Thoracic aorta (tissue), 2 donors: ENCODE results near the gene RSPO4. TPM values are rescaled to one million over a fixed set of nuclear protein-coding genes. Genes with fewer than 3 reads are reported as not detected.

Experiments used
- ATAC-seq: fragments of 150-250 bp; one replicate; pipeline ENCODE4 v1.8.0; 2017; ENCODE audit warnings: low read depth; ENCODE audit not compliant: insufficient number of reproducible peaks, low FRiP score
- DNase-seq: peaks from one replicate; pipeline ENCODE4 v3.0.0-alpha.2; 2020; ENCODE audit warnings: low spot score
- H3K27ac ChIP-seq, 2 donors: fragments of 200-600 bp; sonication (generic); 1 replicate in 1 of 2; 2 replicates in 1 of 2; pipeline ENCODE4 v1.5.1; 2016; ENCODE audit warnings: mild to moderate bottlenecking in 2 of 2, moderate library complexity in 2 of 2
- H3K27me3 ChIP-seq: fragments of 200-600 bp; sonication (generic); replicated peaks from 2 replicates; pipeline ENCODE4 v1.6.0; 2016; ENCODE audit warnings: mild to moderate bottlenecking; ENCODE audit not compliant: insufficient read depth
- H3K36me3 ChIP-seq: fragments of 200-600 bp; sonication (generic); one replicate; pipeline ENCODE4 v1.5.1; 2016
- H3K4me1 ChIP-seq, 2 donors: fragments of 200-600 bp; sonication (generic); 1 replicate in 1 of 2; 2 replicates in 1 of 2; pipeline versions ENCODE4 v1.5.1 to v1.6.0; 2016; ENCODE audit warnings: low read depth in 2 of 2, mild to moderate bottlenecking in 1 of 2; ENCODE audit not compliant: control insufficient read depth in 1 of 2
- H3K4me3 ChIP-seq: fragments of 200-600 bp; sonication (generic); 2 replicates; pipeline ENCODE4 v1.5.1; 2016; ENCODE audit warnings: mild to moderate bottlenecking
- H3K9me3 ChIP-seq: fragments of 200-600 bp; sonication (generic); 2 replicates; pipeline ENCODE4 v1.5.1; 2016
- total RNA-seq, 2 donors: library from RNA; depleted of rRNA; stranded (reverse); fragments of >200 nt; gene quantifications; one replicate each; pipeline versions ENCODE4 v1.1.0 to v1.2.3, GENCODE V29; 2016
- TF ChIP-seq, protein P1 (sequence below): fragments of 200-600 bp; sonication (generic); IDR thresholded peaks from one replicate; pipeline ENCODE4 v1.5.1; 2019; ENCODE audit warnings: antibody characterized with exemption

The RSPO4 gene
- total RNA-seq, 2 donors from 2014 or later, result not detected

GRCh38 chr20:961768-962167, 40.3 kb downstream of the RSPO4 start:
- no peaks in the 10 kb centered on the region for H3K9me3 ChIP-seq
- DNase-seq, result no peak
- no peaks in the 10 kb centered on the region for H3K27me3 ChIP-seq
- no peaks in the 10 kb centered on the region for H3K36me3 ChIP-seq
- no peak overlapping the region for H3K4me3 ChIP-seq
- no peak for ATAC-seq
- no peaks in the 10 kb centered on the region for H3K4me1 ChIP-seq
- no peak overlapping the region for H3K27ac ChIP-seq
- TF ChIP-seq, protein P1, sequence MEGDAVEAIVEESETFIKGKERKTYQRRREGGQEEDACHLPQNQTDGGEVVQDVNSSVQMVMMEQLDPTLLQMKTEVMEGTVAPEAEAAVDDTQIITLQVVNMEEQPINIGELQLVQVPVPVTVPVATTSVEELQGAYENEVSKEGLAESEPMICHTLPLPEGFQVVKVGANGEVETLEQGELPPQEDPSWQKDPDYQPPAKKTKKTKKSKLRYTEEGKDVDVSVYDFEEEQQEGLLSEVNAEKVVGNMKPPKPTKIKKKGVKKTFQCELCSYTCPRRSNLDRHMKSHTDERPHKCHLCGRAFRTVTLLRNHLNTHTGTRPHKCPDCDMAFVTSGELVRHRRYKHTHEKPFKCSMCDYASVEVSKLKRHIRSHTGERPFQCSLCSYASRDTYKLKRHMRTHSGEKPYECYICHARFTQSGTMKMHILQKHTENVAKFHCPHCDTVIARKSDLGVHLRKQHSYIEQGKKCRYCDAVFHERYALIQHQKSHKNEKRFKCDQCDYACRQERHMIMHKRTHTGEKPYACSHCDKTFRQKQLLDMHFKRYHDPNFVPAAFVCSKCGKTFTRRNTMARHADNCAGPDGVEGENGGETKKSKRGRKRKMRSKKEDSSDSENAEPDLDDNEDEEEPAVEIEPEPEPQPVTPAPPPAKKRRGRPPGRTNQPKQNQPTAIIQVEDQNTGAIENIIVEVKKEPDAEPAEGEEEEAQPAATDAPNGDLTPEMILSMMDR, result no peak

- no peak overlapping the region for H3K27ac ChIP-seq
- no peak overlapping the region for H3K4me3 ChIP-seq
- ATAC-seq (no peak), DNase-seq (no peak)
- no peaks in the 10 kb centered on the region for H3K9me3 ChIP-seq
- H3K27me3 ChIP-seq, result no peaks in the 10 kb centered on the region
- TF ChIP-seq, protein P1, result no peak
- no peaks in the 10 kb centered on the region for H3K4me1 ChIP-seq
- no peaks in the 10 kb centered on the region for H3K36me3 ChIP-seq
Measured at GRCh38 chr20:959996-960615, 42.0 kb downstream of the RSPO4 start.

DNA sequence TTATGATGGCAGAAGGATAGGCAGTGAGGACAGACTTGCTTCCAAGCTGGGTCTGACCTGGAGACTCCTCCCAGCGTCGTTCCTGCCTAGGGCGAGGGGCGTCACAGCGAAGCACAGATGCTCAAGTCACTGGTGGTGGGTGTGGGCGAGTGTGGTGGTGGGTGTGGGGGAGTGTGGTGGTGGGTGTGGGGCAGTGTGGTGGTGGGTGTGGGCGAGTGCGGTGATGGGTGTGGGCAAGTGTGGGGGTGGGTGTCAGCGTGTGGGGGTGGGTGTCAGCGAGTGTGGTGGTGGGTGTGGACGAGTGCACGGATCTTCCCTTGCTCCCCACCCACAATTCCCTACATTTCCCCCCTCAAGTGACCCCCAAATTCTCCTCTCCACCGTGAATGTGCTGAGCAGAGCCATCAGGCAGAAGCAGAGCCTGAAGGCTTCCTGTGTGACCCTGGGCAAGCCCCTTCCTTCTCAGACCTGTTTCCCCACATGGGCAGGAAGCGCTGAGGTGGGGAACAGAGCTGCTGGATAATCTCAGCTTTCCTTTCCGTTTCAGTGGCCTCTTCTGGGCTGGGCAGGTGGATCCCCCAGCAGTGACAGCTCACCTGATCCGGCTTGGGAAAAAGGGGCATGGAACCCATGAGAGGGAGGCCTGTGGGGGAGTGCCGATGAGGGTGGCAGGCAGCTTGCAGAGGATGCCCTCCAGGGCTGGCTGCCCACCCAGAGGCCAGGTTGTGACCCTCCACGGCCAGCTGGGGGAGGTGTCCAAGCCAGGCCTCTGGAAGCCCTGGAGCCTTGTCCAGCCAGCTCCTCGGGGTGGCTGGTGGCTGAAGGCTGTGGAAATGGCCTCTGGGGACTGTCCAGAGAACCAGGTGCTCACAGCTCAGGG, 42.9 kb downstream of the RSPO4 start:
- TF ChIP-seq, protein P1, result no peak
- Histone ChIP-seq H3K36me3 (no peaks in the 10 kb centered on the region), H3K4me1 (no peaks in the 10 kb centered on the region), H3K27ac (no peak overlapping the region), H3K27me3 (no peaks in the 10 kb centered on the region), H3K4me3 (no peak overlapping the region), H3K9me3 (no peaks in the 10 kb centered on the region)
- no peak for DNase-seq
- ATAC-seq, result no peak

GRCh38 chr20:957544-957943, 44.6 kb downstream of the RSPO4 start:
- H3K4me1 ChIP-seq, result no peaks in the 10 kb centered on the region
- H3K4me3 ChIP-seq, result no peak overlapping the region
- ATAC-seq (no peak), DNase-seq (no peak)
- TF ChIP-seq, protein P1, result no peak
- no peak overlapping the region for H3K27ac ChIP-seq
- H3K9me3 ChIP-seq, result no peaks in the 10 kb centered on the region
- no peaks in the 10 kb centered on the region for H3K36me3 ChIP-seq
- no peaks in the 10 kb centered on the region for H3K27me3 ChIP-seq

DNA sequence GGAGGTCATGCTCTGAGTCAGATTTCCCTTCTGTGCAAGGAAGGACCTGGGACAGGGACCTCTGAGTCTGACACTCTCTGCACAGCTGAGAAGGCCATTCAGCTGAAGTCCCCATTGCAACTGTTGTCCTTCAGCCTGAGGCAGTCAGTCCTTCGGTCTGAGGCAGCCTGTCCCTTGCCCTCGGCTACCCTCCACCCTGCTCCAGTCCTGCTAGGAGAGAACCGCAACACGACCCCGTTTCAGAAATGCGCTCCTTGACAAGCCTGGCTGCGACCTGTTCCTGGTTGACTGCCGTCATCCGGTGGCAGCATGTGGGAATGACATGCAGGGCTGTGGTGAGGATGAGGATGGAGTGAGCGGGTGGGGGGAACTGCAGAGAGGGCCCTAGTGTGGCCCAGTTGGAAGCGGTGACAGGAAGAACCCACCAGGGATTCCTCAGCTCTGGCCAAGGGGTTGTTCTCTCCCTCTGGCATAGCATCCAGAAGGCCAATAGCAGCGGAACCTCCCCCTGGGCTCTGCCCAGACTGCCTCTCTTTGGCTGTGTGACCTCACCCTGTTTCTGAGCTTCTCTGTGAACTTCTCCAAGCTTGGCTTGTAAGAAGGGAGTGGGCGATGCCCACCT, 45.7 kb downstream of the RSPO4 start:
- ATAC-seq (peak; percentile 39), DNase-seq (peak; percentile 15)
- H3K9me3 ChIP-seq, result no peaks in the 10 kb centered on the region
- H3K27ac ChIP-seq, result no peak overlapping the region
- no peaks in the 10 kb centered on the region for H3K27me3 ChIP-seq
- no peaks in the 10 kb centered on the region for H3K36me3 ChIP-seq
- H3K4me3 ChIP-seq, result no peak overlapping the region
- TF ChIP-seq, protein P1, result peak; percentile 94
- no peaks in the 10 kb centered on the region for H3K4me1 ChIP-seq
